CD4-positive, CD25-positive, alpha-beta regulatory T cell (primary cell): Measurements from ENCODE around the gene CENPC. TPM values are rescaled to one million over a fixed set of nuclear protein-coding genes. Genes with fewer than 3 reads are reported as not detected.

ENCODE experiments used
- ATAC-seq, 2 donors: fragments of 150-1000 bp; cut with Tn5 transposase; one replicate each; pipeline ENCODE4 v1.10.0; 2021; ENCODE audit warnings: low read depth in 2 of 2, moderate number of reproducible peaks in 2 of 2, moderate library complexity in 1 of 2
- DNase-seq, 3 donors: peaks; one replicate each; pipeline versions ENCODE4 v3.0.0 to v3.0.0-alpha.2; 2012 to 2022; ENCODE audit warnings: mixed read lengths in 1 of 3
- H3K27ac ChIP-seq: one replicate; pipeline ENCODE4 v1.7.0; 2013; ENCODE audit warnings: mild to moderate bottlenecking, low read length; ENCODE audit not compliant: insufficient read depth, poor library complexity, severe bottlenecking
- H3K27me3 ChIP-seq: one replicate; pipeline ENCODE4 v1.7.0; 2013; ENCODE audit warnings: low read length; ENCODE audit not compliant: control insufficient read depth, insufficient read depth
- H3K36me3 ChIP-seq: one replicate; pipeline ENCODE4 v1.7.0; 2013; ENCODE audit warnings: mild to moderate bottlenecking, low read length, moderate library complexity; ENCODE audit not compliant: control insufficient read depth, insufficient read depth
- H3K4me1 ChIP-seq: 2 replicates; pipeline ENCODE4 v1.7.0; 2013; ENCODE audit warnings: mild to moderate bottlenecking, low read length; ENCODE audit not compliant: insufficient read depth, control insufficient read depth, poor library complexity, severe bottlenecking
- H3K4me3 ChIP-seq: one replicate; pipeline ENCODE4 v1.7.0; 2013; ENCODE audit warnings: low read depth, mild to moderate bottlenecking, low read length, moderate library complexity
- H3K9me3 ChIP-seq, 2 experiments: 1 replicate in 1 of 2; 2 replicates in 1 of 2; pipeline ENCODE4 v1.7.0; 2013; ENCODE audit warnings: low read length in 2 of 2, mild to moderate bottlenecking in 1 of 2, moderate library complexity in 1 of 2; ENCODE audit not compliant: control insufficient read depth in 2 of 2
- H3K27ac Mint-ChIP-seq, 3 donors: one replicate each; pipeline ENCODE4 v1.8.0; 2020 to 2022; ENCODE audit warnings: mild to moderate bottlenecking in 3 of 3, mixed read lengths in 3 of 3, moderate library complexity in 2 of 3
- H3K27me3 Mint-ChIP-seq: one replicate; pipeline ENCODE4 v1.8.0; 2022; ENCODE audit warnings: mild to moderate bottlenecking, mixed read lengths
- H3K36me3 Mint-ChIP-seq: one replicate; pipeline ENCODE4 v1.8.0; 2020; ENCODE audit warnings: mixed read lengths
- H3K4me1 Mint-ChIP-seq, 4 donors: one replicate each; pipeline ENCODE4 v1.8.0; 2020 to 2022; ENCODE audit warnings: mixed read lengths in 4 of 4, mild to moderate bottlenecking in 1 of 4
- H3K4me3 Mint-ChIP-seq, 4 donors: one replicate each; pipeline ENCODE4 v1.8.0; 2020 to 2022; ENCODE audit warnings: mild to moderate bottlenecking in 4 of 4, mixed read lengths in 4 of 4, moderate library complexity in 3 of 4
- H3K9me3 Mint-ChIP-seq, 7 donors: one replicate each; pipeline ENCODE4 v1.8.0; 2020 to 2022; ENCODE audit warnings: mixed read lengths in 7 of 7, mild to moderate bottlenecking in 3 of 7, moderate library complexity in 2 of 7
- polyA plus RNA-seq, 4 donors: library from polyadenylated mRNA; unstranded; fragments of 300-500 nt; fragmentation: Illumina TruSeq; gene quantifications; one replicate each; pipeline ENCODE4 v1.2.3, GENCODE V29; 2021
- total RNA-seq: library from RNA; stranded (reverse); gene quantifications from one replicate; pipeline ENCODE4 v1.2.3, GENCODE V29; 2022

Gene CENPC
- total and polyA plus RNA-seq, 5 donors from 2014 or later, result 17.0 to 90.8 (median 18.6) TPM

GRCh38 chr4:67580577-67580976 is 35.3 kb upstream of the CENPC start:
- Histone ChIP-seq H3K36me3 (no peaks in the 10 kb centered on the region), H3K4me1 (peaks cover 26% of the 10 kb centered on the region), H3K27me3 (no peaks in the 10 kb centered on the region), H3K9me3 (no peaks in the 10 kb centered on the region), H3K4me3 (no peak overlapping the region), H3K27ac (no peak overlapping the region)
- Mint-ChIP-seq H3K27ac (peak overlapping the region in 1 of 3 donors; percentile 16), H3K27me3 (no peaks in the 10 kb centered on the region), H3K4me3 (no peak overlapping the region), H3K9me3 (peaks cover 0 to 2% (median 0%) of the 10 kb centered on the region in 7 donors), H3K4me1 (peaks cover 21 to 43% (median 30%) of the 10 kb centered on the region in 4 donors), H3K36me3 (no peaks in the 10 kb centered on the region)
- no peak for ATAC-seq
- no peak for DNase-seq

- no peak for ATAC-seq
- no peak for DNase-seq
- Histone ChIP-seq H3K27me3 (no peaks in the 10 kb centered on the region), H3K27ac (no peak overlapping the region), H3K36me3 (no peaks in the 10 kb centered on the region), H3K9me3 (no peaks in the 10 kb centered on the region), H3K4me3 (no peak overlapping the region), H3K4me1 (peaks cover 25% of the 10 kb centered on the region)
- no peaks in the 10 kb centered on the region for H3K36me3 Mint-ChIP-seq
- peak overlapping the region; percentile 65 to 78 (median 70) for H3K27ac Mint-ChIP-seq
- no peaks in the 10 kb centered on the region for H3K27me3 Mint-ChIP-seq
- no peak overlapping the region for H3K4me3 Mint-ChIP-seq
- peaks cover 16 to 61% (median 41%) of the 10 kb centered on the region in 4 donors for H3K4me1 Mint-ChIP-seq
- H3K9me3 Mint-ChIP-seq, result peaks cover 0 to 2% (median 0%) of the 10 kb centered on the region in 7 donors
These were observed 31.2 kb upstream of the CENPC start for GRCh38 chr4:67576538-67576937.

- Mint-ChIP-seq H3K27ac (peak overlapping the region; percentile 65 to 96 (median 70)), H3K36me3 (no peaks in the 10 kb centered on the region), H3K27me3 (no peaks in the 10 kb centered on the region), H3K9me3 (peaks cover 0 to 2% (median 0%) of the 10 kb centered on the region in 7 donors), H3K4me1 (peaks cover 11 to 56% (median 36%) of the 10 kb centered on the region in 4 donors), H3K4me3 (peak overlapping the region in 3 of 4 donors; percentile 0 to 71 (median 57))
- Histone ChIP-seq H3K27me3 (no peaks in the 10 kb centered on the region), H3K4me1 (peaks cover 20% of the 10 kb centered on the region), H3K9me3 (no peaks in the 10 kb centered on the region), H3K36me3 (no peaks in the 10 kb centered on the region), H3K27ac (no peak overlapping the region), H3K4me3 (peak overlapping the region; percentile 14)
- DNase-seq, result no peak
- no peak for ATAC-seq
These were observed 30.8 kb upstream of the CENPC start for GRCh38 chr4:67576059-67576466.

DNA sequence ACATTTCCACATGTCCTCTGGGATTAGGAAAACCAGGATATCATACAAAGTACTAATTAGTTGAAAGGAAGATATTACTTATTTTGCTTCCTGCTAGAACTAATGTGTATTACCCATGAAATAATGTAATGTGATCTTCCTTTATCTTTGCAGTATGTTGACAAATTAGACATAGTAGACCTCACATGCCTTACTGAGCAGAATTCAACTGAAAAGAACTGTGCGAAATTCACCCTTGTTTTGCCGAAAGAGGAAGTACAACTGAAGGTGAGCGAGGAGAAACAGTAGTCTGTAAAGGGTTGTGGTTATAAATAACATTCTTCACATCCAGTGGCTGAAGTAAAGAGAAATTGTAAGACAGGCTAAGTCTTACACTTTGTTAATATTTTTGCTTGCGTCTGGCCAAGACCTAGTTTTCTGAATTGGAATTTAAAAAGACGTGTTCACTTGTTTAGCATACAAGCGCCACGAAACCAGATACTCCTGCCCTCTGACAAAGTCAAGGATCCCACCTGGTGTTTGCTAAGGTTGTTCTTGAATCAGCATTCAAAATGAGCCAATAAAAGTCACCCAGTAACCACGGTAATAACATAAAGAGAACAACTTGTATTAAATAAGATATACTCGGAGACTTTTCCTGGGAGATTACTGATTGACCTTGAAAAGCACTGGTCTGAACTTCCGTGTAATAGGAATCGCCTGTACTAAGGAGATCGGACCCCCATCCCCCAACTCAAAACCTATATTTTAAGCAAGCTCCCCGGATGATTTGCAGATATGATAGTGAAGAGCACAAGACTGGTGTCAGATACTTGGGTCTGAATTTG is 30.1 kb upstream of the CENPC start:
- H3K27me3 Mint-ChIP-seq, result peaks cover under 1% of the 10 kb centered on the region
- Histone ChIP-seq H3K4me3 (peak overlapping the region; percentile 59), H3K27ac (peak overlapping the region; percentile 34), H3K27me3 (no peaks in the 10 kb centered on the region), H3K36me3 (no peaks in the 10 kb centered on the region), H3K4me1 (peaks cover 18% of the 10 kb centered on the region), H3K9me3 (no peaks in the 10 kb centered on the region)
- peak overlapping the region; percentile 65 to 96 (median 70) for H3K27ac Mint-ChIP-seq
- peaks cover 11 to 50% (median 30%) of the 10 kb centered on the region in 4 donors for H3K4me1 Mint-ChIP-seq
- peak overlapping the region; percentile 7 to 71 (median 32) for H3K4me3 Mint-ChIP-seq
- peak; percentile 75 to 85 for ATAC-seq
- peaks cover 0 to 2% (median 0%) of the 10 kb centered on the region in 7 donors for H3K9me3 Mint-ChIP-seq
- H3K36me3 Mint-ChIP-seq, result no peaks in the 10 kb centered on the region
- peak in 2 of 3 donors; percentile 43 to 74 for DNase-seq

- no peak overlapping the region for H3K4me3 ChIP-seq
- Mint-ChIP-seq H3K27me3 (peaks cover 4% of the 10 kb centered on the region), H3K27ac (peak overlapping the region in 2 of 3 donors; percentile 5 to 50), H3K4me3 (no peak overlapping the region), H3K9me3 (peaks cover 0 to under 1% (median 0%) of the 10 kb centered on the region in 7 donors), H3K36me3 (no peaks in the 10 kb centered on the region), H3K4me1 (peaks cover 11 to 47% (median 28%) of the 10 kb centered on the region in 4 donors)
- no peak overlapping the region for H3K27ac ChIP-seq
- DNase-seq, result peak in 1 of 3 donors; percentile 25
- peak; percentile 37 to 60 for ATAC-seq
- no peaks in the 10 kb centered on the region for H3K36me3 ChIP-seq
- H3K27me3 ChIP-seq, result no peaks in the 10 kb centered on the region
- no peaks in the 10 kb centered on the region for H3K9me3 ChIP-seq
- peaks cover 18% of the 10 kb centered on the region for H3K4me1 ChIP-seq
These were observed 27.9 kb upstream of the CENPC start for GRCh38 chr4:67573193-67573592.

GRCh38 chr4:67571975-67572374 is 26.7 kb upstream of the CENPC start:
- Histone ChIP-seq H3K9me3 (no peaks in the 10 kb centered on the region), H3K4me3 (no peak overlapping the region), H3K27ac (no peak overlapping the region), H3K27me3 (no peaks in the 10 kb centered on the region), H3K4me1 (peaks cover 18% of the 10 kb centered on the region), H3K36me3 (no peaks in the 10 kb centered on the region)
- DNase-seq, result no peak
- Mint-ChIP-seq H3K36me3 (no peaks in the 10 kb centered on the region), H3K4me3 (no peak overlapping the region), H3K9me3 (no peaks in the 10 kb centered on the region), H3K27me3 (peaks cover 4% of the 10 kb centered on the region), H3K4me1 (peaks cover 11 to 43% (median 28%) of the 10 kb centered on the region in 4 donors), H3K27ac (peak overlapping the region in 2 of 3 donors; percentile 50 to 95)
- no peak for ATAC-seq

DNA sequence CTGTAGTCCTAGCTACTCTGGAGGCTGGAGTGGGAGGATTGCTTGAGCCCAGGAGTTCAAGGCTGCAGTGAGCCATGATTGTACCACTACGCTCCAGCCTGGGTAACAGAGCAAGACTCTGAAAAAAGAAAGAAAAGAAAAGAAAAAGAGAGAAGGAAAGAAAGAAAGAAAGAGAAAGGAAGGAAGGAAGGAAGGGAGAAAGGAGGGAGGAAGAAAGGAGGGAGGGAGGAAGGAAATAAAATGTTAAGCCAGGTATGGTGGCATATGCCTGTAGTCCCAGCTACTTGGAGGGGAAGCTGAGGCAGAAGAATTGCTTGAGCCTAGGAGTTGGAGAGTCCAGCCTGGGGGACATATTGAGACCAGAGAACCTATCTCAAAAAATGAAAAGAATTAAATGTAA is 25.2 kb upstream of the CENPC start:
- H3K27ac ChIP-seq, result no peak overlapping the region
- Mint-ChIP-seq H3K27ac (peak overlapping the region; percentile 21 to 85 (median 65)), H3K36me3 (peaks cover 2% of the 10 kb centered on the region), H3K27me3 (peaks cover 4% of the 10 kb centered on the region), H3K9me3 (no peaks in the 10 kb centered on the region), H3K4me1 (peaks cover 5 to 31% (median 18%) of the 10 kb centered on the region in 4 donors), H3K4me3 (peak overlapping the region in 1 of 4 donors; percentile 51)
- H3K36me3 ChIP-seq, result no peaks in the 10 kb centered on the region
- no peak overlapping the region for H3K4me3 ChIP-seq
- no peak for DNase-seq
- H3K9me3 ChIP-seq, result no peaks in the 10 kb centered on the region
- H3K27me3 ChIP-seq, result no peaks in the 10 kb centered on the region
- no peak for ATAC-seq
- peaks cover 12% of the 10 kb centered on the region for H3K4me1 ChIP-seq
